ENCODE results near the gene TCF19. TPM values are rescaled to one million over a fixed set of nuclear protein-coding genes. Genes with fewer than 3 reads are reported as not detected.

The TCF19 gene
- total and polyA plus RNA-seq, 10 of the 15 experiments (the other 5 are each of a cell fraction or from before 2014, with no cell fraction given): 7.7 to 103 (median 53.3) TPM

DNA sequence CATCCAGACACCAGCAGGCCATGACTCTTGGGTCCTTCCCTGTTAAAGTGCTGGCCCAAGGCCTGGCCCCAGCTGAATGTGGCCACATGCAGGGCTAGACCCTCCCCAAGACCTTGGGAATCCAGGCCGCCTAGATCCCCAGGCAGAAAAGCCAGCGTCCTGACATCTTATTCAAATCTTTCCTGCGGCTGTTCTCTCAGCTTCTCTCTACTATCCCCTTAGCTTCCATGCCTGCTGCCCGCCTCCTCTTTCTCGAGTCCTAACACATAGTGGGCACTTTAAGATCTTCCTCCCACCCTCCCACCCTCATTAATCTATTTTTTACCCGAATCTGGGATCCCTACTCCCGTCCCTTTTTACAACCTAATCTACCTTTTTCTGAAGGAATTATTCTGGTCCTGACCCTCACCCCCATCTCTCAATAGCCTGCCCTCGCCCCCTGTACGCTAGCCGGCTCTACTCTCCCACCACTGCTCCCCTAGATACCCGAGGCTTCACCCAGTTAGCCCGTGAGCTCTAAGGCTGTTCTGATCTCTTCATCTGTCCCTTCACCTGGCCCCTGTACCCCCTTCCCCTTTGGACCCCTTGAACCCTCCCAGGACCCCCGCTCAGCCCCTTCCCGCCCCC is 763 bp upstream of the TCF19 start, which contains the start of gene CCHCR1:
TSS of gene CCHCR1 (minus strand) at position 290 of the 627 bp plus-strand sequence. CDS start at position 88, 202 bp downstream.
- ATAC-seq (peak; percentile 55), FAIRE-seq (no peak), DNase-seq (ENCODE audit: low read depth, low spot score) (no peak)
- peak within 1 kb of the TSS; percentile 80 for H2AFZ ChIP-seq (ENCODE audit: control insufficient read depth, low read depth, low read length)
- intact Hi-C loops (cut with micrococcal nuclease; ENCODE audit: unreplicated experiment) (loop anchor here (2.0 kb wide), 1 partner anchor 35 kb away; no protein-coding TSS in a partner anchor), in situ Hi-C loops (cut with MboI) (no loop called here)
- H3K27me3 ChIP-seq (replicated peaks in 1 of 2; ENCODE audit: control insufficient read depth in 2 of 2, insufficient read depth in 2 of 2, low read length in 1 of 2): no peaks in the 10 kb centered on the region
- ChIA-PET POLR2A (interaction anchor here (0.6 to 1.8 kb wide), 5 partner anchors 8 to 804 kb away, joined by 3 to 5 read pairs (median 5); no protein-coding TSS in a partner anchor), RAD21 (ENCODE audit: unreplicated experiment) (interaction anchor here (0.5 to 2.0 kb wide), 7 partner anchors 20 to 413 kb away, joined by 3 to 10 read pairs (median 4); partner anchors contain the start of gene VARS2), SMC1A (ENCODE audit: uncharacterized antibody, unreplicated experiment) (interaction anchor here (0.7 to 4.2 kb wide), 5 partner anchors 10 to 39 kb away, joined by 3 to 21 read pairs (median 12); no protein-coding TSS in a partner anchor), CTCF (interaction anchor here (0.7 to 2.9 kb wide), 7 partner anchors 18 to 241 kb away, joined by 3 to 17 read pairs (median 7); partner anchors contain the start of gene PSORS1C2)
- H3K9ac ChIP-seq (ENCODE audit: control insufficient read depth, insufficient read depth, low read length): peak within 1 kb of the TSS; percentile 84
- no peak for TF ChIP-seq NR2C1 (IDR thresholded peaks at IDR 0.05)
- no peak for TF ChIP-seq GATAD2B (conservative IDR thresholded peaks at IDR 0.05; ENCODE audit: low read depth)
- TF ChIP-seq STAT3 (IDR thresholded peaks at IDR 0.05; ENCODE audit: low read depth, low read length): no peak
- TF ChIP-seq, protein P1, sequence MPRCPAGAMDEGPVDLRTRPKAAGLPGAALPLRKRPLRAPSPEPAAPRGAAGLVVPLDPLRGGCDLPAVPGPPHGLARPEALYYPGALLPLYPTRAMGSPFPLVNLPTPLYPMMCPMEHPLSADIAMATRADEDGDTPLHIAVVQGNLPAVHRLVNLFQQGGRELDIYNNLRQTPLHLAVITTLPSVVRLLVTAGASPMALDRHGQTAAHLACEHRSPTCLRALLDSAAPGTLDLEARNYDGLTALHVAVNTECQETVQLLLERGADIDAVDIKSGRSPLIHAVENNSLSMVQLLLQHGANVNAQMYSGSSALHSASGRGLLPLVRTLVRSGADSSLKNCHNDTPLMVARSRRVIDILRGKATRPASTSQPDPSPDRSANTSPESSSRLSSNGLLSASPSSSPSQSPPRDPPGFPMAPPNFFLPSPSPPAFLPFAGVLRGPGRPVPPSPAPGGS (IDR thresholded peaks at IDR 0.05; ENCODE audit: borderline replicate concordance, insufficient read depth, low read depth, low read length, poor library complexity, severe bottlenecking): no peak
- TF ChIP-seq, protein P2, sequence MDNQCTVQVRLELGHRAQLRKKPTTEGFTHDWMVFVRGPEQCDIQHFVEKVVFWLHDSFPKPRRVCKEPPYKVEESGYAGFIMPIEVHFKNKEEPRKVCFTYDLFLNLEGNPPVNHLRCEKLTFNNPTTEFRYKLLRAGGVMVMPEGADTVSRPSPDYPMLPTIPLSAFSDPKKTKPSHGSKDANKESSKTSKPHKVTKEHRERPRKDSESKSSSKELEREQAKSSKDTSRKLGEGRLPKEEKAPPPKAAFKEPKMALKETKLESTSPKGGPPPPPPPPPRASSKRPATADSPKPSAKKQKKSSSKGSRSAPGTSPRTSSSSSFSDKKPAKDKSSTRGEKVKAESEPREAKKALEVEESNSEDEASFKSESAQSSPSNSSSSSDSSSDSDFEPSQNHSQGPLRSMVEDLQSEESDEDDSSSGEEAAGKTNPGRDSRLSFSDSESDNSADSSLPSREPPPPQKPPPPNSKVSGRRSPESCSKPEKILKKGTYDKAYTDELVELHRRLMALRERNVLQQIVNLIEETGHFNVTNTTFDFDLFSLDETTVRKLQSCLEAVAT (IDR thresholded peaks at IDR 0.05): 0 out of 2 replicates have a peak, but pooled peaks have one; percentile 18
- TF ChIP-seq FOXM1 (IDR thresholded peaks at IDR 0.05; ENCODE audit: low read depth, low read length): no peak
- H3K9me3 ChIP-seq (replicated peaks; ENCODE audit: control insufficient read depth, insufficient read depth, low read length): no peaks in the 10 kb centered on the region
- H3K4me3 ChIP-seq: peak within 1 kb of the TSS; percentile 90
- H3K36me3 ChIP-seq (ENCODE audit: control insufficient read depth in 2 of 2, insufficient read depth in 2 of 2, low read length in 1 of 2): peaks cover 6 to 9% of the 10 kb centered on the region in 2 experiments
- H3K4me1 ChIP-seq (ENCODE audit: control insufficient read depth, insufficient read depth, low read length): peaks cover 5% of the 10 kb centered on the region
- no TSS peak for BruUV-seq (replicated peaks)
- H3K79me2 ChIP-seq (ENCODE audit: control insufficient read depth, insufficient read depth, low read length): peaks cover 37% of the 10 kb centered on the region
- H3K27ac ChIP-seq (ENCODE audit: control insufficient read depth, insufficient read depth): peak within 1 kb of the TSS; percentile 67
- no peaks in the 10 kb centered on the region; the same call in 1 of the 2 replicates for H4K20me1 ChIP-seq (ENCODE audit: control insufficient read depth, insufficient read depth)
- 7% methylated on average over 10 of the region's 14 CpGs for WGBS (ENCODE audit: insufficient coverage, insufficient replicate concordance, low lambda C conversion rate, missing lambda C conversion rate)
- H3K4me2 ChIP-seq (ENCODE audit: control insufficient read depth, insufficient read depth): peak within 1 kb of the TSS; percentile 77

All from GM12878 (cell line).